Nucleus accumbens (tissue), 56 donors: ENCODE measurements around the gene MLLT10.

ENCODE experiments used
- DNase-seq, 56 donors: peaks; one replicate each; lab custom pipeline; 2025; lab: John Stamatoyannopoulos, UW

The MLLT10 gene

DNA sequence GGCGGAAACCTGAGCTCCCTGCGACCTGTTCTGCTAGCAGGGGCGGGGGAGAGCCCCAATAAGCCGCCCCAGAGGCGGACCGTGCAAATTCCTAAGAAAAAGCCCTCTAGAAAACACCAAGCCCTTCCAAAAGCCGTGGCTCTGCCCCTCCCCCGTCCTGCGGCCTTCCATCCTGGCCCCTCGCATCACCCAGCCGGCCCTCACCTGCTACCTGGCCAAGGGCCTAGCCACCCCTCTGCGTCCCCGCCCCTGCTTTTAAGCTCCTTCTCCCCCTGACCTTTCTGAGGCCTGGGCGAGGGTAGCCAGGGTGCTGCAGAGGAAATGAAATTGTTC is 33.5 kb upstream of the MLLT10 start:
- DNase-seq: no peak

DNA sequence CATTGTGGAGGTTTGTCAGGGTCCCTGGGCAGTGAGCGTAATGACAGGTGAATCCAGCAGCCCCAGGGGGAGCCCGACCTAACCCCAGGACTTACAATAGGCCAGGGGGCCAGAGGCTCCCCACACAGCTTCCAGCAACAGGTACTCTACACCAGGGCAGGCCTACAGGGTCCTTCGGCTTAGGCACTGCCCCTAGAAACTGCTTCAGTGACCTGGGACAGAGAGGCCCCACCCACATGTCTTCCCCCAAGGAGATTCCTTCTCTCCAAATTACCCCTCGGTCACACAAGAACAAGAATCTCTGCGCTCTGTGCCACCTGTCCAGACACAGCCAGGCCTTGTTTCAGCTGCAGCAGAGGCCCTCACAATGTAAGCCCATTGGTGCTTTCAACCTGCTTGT is 32.9 kb upstream of the MLLT10 start:
- no peak for DNase-seq

DNA sequence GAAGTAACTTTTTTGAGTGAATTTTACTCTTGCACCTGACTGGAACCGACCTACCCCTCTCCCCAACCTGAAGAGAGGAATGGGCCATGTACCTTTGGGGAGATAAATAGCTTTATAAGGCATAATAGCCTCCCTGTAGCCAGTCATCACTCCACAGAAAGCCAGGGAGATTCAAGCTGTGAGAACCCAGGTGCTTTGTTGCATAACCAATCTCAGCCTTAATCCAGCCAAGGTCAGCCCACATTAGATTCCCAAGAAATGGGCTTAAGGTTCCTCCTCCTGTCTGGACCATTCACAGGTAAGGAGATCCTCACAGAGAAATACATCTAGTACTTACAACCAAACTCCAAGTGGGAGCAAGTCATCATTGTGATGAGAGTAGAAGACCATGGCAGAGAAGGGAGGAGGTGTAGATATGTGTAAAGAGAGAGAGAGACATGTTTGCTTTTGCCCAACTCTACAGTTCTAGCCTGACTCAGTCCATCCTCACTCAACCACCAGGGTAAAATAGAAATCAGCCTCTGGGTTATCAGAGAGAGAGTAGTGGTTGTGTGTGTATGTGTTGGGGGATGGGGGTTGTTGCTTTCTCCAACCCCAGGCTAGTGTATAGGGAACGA is 32.2 kb upstream of the MLLT10 start:
- no peak for DNase-seq

DNA sequence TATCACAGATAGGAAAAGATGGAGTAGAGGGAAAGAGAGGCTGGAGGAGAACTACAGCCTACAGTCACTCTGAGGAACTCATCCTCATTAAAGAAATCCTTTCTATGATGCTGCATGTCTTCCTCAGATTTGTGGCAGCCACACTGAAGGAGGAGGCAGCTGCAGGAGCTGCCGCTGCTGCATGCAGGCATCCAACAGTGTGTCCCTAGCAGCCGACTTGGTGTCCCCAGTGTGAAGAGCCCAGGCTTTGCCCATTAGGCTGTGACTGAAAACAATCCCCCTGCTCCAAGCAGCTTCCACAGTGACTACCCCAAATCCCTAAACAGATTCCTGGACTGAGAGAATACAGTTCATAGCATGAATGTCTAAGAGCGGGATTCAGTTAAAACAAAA is 31.7 kb upstream of the MLLT10 start:
- no peak for DNase-seq

DNA sequence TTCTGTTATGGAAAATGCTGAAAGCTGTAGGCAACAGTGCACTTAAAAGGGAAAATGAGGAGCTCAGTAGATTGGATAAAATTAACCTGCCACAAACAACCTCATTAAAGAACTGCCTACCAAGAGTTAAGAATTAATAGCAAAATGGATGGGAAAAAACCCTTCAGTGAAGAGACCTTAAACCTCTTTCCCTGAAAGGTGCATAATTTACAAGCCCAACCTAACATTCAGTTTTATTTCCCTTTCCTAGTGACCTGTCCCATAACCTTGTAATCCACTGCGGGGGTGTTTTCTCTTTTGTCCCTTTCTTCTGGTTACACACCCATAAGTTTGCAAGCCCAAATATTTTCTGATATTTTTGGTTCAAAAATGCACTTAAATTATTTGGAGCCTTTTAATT is 30.5 kb upstream of the MLLT10 start:
- no peak for DNase-seq

DNA sequence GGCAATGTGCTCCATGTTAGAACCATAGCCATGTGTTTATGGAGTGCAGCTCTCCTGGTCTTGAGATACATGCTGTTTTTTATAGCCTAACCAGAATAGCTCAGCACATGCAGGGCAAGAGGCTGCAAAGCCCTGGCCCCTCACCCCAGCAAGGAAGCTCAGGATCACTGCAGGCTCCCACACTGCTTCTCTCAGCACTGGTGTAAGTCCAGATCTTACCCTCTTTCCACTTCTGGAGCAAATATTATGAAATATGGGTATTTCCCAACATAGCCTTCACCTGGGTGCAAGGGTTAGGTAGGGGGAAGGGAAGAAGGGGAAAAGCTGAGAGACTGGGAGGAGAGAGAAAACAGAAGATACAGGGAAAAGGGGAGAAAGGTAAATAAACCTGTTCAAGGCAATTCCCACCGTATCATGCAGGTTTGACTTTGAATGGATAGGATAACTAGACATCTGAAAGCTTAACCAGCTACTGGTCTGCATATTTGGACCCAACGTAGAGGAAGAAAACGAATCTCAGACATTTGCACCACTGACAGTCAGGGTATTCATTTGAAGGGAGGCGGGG is 28.2 kb upstream of the MLLT10 start:
- DNase-seq: no peak

DNA sequence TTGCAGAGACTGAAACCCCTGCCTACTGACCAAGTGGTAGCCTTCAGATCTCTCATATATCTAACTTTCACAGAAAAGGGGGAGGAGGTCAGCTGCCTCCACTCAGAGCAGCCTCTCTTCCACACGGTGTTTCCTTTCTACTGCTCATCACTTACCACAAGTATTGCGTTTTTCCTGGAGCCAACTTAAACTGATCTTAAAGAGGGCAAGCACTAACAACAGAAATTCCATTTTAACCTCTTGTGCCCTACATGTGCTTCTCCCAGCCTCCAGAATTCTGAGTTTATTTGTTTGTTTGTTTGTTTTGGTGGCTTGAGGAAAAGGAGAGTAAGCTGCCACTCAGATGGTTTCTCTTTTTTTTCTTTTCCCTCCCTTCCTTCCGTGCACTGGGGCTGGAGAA is 27.7 kb upstream of the MLLT10 start:
- DNase-seq: no peak

DNA sequence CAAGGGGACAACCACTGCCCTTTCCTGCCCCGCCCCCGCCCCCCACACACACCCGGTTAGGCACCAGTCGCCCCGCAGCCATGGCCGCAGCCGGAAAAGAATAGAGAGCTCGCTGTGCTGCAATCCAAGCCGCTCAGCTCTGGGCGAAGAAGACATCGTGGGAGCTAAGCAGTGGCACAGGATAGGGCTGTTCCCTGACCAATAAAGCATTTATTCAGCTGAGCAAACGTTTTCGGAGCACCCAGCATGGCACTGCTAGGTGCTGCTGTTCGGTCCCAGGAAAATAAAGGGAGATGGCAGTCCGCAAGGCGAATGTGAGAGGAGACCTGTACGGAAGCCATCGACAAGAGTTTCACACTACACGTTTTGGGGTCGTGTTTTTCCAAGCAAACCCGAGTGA is 26.9 kb upstream of the MLLT10 start:
- DNase-seq: no peak

DNA sequence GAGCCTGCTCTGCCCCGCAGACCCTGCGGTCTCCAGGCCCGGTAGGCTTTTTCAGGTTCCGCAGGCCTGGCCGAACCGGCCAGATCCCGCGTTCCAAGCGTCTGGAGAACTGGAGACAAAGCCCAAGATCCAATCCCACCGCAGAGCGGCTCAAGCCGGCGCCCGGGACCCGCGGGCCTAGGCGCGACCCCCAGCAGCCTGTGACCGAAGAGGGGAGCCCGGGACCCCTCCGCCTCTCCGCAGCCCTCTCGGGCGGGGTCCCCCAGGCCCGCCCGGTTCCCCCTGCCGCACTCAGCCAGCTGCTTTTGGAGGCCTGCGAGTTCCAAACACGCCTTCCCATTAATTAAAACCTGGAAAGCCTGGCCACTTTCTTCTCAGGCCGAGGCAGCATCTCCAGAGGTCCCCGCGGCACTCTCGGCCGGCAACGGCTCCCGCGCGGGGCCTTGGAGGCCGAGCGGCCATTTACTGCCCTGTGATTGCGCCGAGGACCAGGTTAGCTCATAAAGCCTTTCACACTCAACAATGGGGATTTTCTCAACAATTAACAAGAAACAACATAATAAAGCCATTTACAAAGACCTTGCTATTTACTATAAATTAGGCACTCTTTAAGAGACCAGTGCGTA is 25.2 kb upstream of the MLLT10 start:
- DNase-seq: no peak

DNA sequence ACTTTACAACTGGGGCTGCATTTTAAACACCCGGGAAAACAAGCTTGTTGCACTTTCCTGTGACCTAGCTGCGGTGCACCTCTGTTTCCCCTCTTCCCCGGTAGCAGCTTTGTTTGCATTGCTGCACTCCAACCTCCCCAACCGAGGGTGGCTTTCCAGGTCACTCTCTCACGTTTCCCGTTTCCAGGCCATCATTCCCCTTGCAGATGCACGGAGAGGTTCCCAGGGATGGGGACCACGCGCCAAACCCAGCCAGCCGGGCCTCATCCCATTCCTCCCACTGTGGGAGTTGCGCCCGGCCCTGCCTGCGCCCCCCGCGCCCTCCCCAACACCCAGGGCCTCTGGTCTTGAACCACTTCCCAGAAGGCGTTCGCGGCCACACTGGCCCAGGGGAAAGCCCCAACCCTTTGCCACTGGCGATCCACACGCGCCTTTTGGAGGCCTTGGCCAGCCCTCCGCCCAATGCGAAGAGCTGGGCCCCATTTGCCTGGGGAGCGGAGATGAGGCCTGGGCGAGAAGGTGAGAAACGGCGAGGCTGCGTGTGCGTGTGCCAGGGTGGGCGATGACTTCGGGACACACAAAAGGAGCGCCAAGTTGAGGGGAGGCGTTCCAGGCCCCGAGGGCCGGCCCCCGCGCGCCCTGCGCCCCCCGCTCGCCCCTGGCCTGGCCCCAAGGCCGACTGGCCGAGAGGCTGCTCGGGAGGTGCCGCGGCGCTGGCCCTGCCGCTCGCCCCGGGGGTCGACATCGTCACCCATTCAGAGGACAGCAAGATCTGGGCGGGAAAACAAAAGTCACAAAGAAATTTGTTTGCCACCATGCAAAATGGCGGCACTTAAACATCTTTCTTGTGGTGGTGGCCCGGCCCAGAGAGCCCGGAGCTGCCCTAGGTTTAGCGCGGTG is 24.4 kb upstream of the MLLT10 start:
- DNase-seq: peak in 13 of 56 donors; percentile 19 to 59 (median 34)

DNA sequence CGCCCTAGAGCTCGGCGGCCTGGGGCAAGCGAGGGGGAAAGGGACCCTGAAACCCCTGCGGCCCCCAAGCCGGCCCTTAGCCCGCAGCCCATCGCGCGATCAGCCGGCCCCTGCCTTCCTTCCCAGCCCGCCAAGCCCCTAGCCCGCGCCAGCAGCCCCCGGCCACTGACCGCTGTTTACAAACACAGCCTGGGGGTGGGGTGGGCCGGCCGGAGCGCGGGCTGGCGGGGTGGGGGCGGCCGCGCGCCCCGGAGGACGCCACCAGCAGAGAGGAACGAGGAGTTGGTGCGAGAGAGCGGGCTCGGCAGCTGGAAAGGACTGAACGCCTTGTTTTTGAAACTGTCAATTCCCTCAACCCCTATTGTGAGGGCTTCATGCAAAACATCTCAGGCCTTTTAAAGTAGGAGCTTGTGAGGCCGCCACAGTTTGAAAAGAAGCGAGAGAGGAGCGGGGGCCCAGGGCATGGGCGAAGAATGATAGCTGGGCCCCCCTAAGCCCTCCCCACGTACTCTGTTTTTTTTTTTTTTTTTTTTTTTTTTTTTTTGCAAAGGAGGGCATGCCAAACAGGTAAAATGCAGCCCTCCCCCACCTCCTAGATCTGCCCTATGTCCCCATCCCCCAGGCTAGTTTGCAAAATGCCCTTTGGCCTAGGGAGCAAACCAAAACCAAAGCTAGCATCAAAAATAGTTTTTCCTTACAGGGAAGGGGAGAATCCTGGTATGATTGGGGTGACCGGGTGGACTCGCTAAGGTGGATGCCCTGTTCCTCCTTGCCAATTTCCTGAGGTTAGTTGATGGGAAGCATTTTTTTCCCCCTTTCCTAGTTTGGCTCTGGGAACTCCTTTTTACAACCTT is 23.6 kb upstream of the MLLT10 start:
- peak in 18 of 56 donors; percentile 23 to 59 (median 38) for DNase-seq

DNA sequence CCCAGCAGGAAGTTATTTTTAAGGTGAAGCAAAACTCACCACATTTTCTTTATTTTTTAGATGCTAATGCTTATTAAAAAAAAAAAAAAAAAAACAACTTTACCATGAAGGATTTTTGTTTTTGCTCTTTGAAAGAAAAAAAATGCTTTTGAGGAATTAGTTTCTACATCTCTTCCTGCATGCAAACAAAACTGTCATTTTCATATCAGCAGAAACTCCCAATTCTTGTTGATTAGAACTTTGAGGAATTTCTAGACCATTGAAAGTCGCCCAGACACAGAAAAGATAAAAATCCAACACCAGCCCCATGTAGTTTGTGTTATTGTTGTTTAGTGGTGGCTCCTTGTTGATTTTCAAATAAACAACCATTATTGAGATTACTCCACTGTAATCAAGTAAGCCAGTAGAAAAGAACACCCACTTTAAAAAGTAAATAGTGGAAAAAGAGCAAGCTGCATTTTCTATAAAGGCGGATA is 22.9 kb upstream of the MLLT10 start:
- no peak for DNase-seq

DNA sequence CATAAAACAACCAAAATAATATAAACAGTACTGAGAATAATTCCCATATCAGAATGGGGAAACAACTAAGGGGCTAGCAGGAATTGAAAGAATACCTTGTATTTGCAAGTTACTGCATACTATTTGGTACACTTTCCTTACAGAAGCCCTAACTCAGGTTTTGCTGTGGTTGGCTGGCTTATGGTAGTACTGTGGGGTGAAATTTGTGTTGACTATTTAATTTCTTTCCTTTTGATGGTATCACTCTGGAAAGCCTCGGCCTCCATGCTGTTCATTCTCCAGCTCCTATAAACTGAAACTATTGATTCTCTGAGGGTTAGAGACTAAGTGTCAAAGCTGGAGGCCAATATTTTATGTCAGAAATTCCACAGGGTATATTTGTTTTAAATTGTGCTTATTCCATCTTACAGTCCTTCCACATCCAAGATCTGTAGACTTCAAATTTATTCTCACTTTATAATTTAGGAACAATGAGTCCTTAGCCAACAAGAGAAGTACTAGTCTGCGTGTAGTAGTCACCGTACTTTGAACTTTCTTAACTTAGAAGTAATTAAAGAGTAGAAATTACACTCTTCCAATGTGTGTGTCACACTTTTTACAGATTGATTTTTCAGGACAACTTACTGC is 22.0 kb upstream of the MLLT10 start:
- DNase-seq: no peak

DNA sequence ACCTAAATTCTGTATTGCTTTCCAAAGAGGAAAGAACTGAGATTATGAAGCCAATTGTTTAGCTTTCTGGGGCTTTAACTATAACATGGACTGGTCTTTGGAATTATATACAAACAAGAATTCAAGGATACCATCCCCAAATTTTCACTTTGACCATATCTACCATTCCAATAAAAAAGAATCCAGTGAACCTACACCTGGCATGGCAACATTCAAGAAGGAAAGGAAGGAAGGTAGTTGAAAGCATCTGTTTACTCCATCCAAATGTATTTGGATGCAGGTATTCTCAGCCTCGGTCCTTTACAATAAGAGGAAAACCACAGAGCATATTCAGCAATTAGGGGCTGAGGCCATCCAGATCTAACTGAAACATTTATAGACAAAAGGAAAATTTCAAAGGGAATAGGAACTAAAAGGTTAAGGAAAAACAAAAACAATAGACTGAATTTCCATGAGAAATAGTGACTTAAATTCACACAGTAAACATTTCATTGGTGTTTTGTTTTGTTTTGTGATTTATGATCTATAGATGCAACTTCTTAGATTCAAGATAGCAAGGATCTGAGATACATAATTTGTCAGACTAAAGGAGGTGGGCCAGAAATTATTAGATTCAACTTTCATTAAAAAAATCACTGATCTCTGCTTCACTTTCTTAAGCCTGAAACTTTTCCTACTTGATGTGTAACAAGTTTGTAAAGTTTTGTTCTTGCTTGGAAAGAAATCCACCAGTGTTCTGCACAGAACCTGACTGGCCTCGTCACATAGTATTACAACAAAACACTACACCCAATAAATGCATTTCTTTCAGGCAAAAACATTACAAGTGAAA is 21.2 kb upstream of the MLLT10 start:
- DNase-seq: no peak

DNA sequence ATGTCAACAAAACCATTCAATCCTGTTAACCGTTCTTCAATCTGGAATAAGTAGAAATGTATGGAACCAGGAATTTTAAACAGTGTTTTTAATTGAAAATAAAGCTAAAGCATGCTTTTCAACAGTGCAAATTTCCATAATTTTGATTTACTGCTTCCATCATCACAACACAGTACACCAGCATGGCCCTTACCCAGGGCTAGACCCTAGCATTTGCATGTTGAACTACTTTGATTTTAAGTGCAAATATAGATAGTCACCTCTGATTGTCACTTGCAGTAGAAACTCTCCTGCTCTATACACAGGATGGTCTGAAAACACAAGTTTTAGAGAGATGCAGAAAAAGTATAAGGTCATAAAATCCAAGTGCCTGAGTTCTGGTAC is 20.6 kb upstream of the MLLT10 start:
- no peak for DNase-seq

DNA sequence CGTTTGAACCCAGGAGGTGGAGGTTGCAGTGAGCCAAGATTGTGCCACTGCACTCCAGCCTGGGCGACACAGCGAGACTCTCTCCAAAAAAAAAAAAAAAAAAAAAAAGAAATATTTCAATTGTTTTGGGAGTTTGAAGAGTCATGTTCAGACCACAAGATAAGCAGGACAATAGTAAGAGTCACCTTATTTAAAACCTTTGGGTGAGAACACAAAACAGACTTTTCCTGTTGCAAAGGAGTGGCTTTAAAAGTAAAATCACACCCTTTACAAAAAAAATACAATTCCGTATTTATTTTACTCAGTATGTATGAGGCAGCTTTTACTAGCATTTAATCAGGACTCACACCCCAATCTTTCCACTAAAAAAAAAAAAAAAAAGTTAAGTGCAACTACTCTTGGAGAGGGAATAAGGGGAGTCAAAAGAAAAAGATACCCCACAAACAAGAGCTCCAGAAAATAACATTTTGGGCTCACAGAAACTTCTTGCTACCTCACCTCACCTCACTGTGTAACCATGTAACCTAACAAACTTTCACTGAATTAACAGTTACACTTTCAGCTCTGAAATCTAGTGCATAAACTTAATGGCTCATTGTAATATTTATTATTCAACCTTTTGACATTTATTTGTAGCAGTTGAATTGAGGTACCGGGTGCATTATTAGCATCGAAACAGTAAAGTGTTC is 19.8 kb upstream of the MLLT10 start:
- DNase-seq: no peak

DNA sequence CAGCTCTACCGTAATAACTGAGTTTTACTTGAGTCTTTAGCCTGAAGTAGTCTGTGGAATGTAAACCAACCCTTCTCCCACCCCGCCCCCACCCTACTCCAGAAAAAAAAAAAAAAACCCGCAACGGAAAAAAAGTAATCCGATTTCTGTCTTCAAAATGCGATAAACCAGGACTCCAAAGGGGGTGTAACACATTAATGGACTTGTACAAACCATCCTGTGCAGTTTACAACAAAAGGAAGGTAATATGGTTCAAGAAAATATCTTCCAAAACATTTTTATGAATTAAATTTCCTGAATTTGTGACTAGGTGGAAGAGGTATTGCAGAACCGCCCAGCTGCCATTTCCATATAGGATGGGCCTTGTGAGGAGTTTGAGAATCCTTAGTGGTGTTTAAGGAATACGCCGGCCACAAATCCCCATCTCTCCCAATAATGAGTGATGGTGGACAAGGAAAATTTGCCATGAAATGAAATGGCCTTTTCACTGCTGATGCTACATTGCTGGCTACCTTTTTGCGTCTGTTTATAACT is 19.1 kb upstream of the MLLT10 start:
- DNase-seq: no peak
